DND-41 (cell line): ENCODE data around the gene PDS5A.

Source experiments
- ATAC-seq: fragments of 200-7000 bp; cut with Tn5 transposase; 3 replicates; pipeline ENCODE4 v1.9.1; 2021; ENCODE audit warnings: low read depth; ENCODE audit not compliant: insufficient read depth
- DNase-seq: peaks from one replicate; pipeline ENCODE4 v3.0.0-alpha.2; 2020
- H2AFZ ChIP-seq: 2 replicates; pipeline ENCODE4 v1.6.0; 2012; ENCODE audit warnings: low read depth, low read length
- H3K27ac ChIP-seq: 2 replicates; pipeline ENCODE4 v1.5.1; 2012; ENCODE audit warnings: low read length, inconsistent platforms
- H3K27me3 ChIP-seq: fragments of 200-600 bp; sonication (generic); 2 replicates; pipeline ENCODE4 v1.6.0; 2012; ENCODE audit warnings: low read length, mild to moderate bottlenecking, inconsistent platforms; ENCODE audit not compliant: insufficient read depth, poor library complexity
- H3K36me3 ChIP-seq: 2 replicates; pipeline ENCODE4 v1.5.1; 2012; ENCODE audit warnings: low read length, inconsistent platforms; ENCODE audit not compliant: insufficient read depth
- H3K4me1 ChIP-seq: 2 replicates; pipeline ENCODE4 v1.5.1; 2012; ENCODE audit warnings: mild to moderate bottlenecking, low read length; ENCODE audit not compliant: insufficient read depth
- H3K4me2 ChIP-seq: 2 replicates; pipeline ENCODE4 v1.6.0; 2012; ENCODE audit warnings: mild to moderate bottlenecking, moderate library complexity, low read length, inconsistent platforms; ENCODE audit not compliant: insufficient read depth
- H3K4me3 ChIP-seq, 2 experiments: fragments of 200-600 bp in 1 of 2; shearing (Covaris generic) in 1 of 2; 2 replicates each; pipeline ENCODE4 v1.5.1; 2012 to 2016; ENCODE audit warnings: inconsistent platforms in 2 of 2, low read length in 2 of 2, mild to moderate bottlenecking in 2 of 2, low read depth in 1 of 2, moderate library complexity in 1 of 2
- H3K79me2 ChIP-seq: 2 replicates; pipeline ENCODE4 v1.6.0; 2012; ENCODE audit warnings: low read length, inconsistent platforms; ENCODE audit not compliant: insufficient read depth
- H3K9ac ChIP-seq: 2 replicates; pipeline ENCODE4 v1.6.0; 2012; ENCODE audit warnings: low read depth, mild to moderate bottlenecking, inconsistent platforms, low read length, moderate library complexity
- H3K9me3 ChIP-seq: 2 replicates; pipeline ENCODE4 v1.5.1; 2012; ENCODE audit warnings: low read length, moderate library complexity, mild to moderate bottlenecking, inconsistent platforms; ENCODE audit not compliant: insufficient read depth, severe bottlenecking
- H4K20me1 ChIP-seq: 2 replicates; pipeline ENCODE4 v1.6.0; 2012; ENCODE audit warnings: low read length; ENCODE audit not compliant: insufficient read depth
- CTCF ChIP-seq: IDR thresholded peaks from 2 replicates; pipeline ENCODE4 v1.5.1; 2012; ENCODE audit warnings: borderline replicate concordance, low read length, moderate library complexity, mild to moderate bottlenecking; ENCODE audit not compliant: poor library complexity, severe bottlenecking; ENCODE audit errors: extremely low read depth
- EZH2 ChIP-seq: IDR thresholded peaks from 3 replicates; pipeline ENCODE4 v1.6.1; 2012; ENCODE audit warnings: borderline replicate concordance, low read depth, mild to moderate bottlenecking, moderate library complexity, low read length, inconsistent platforms; ENCODE audit not compliant: severe bottlenecking

Gene PDS5A

GRCh38 chr4:39928538-39928937 lies 49.2 kb downstream of the PDS5A start:
- peak; percentile 57; the same call in 1 of the 3 replicates for ATAC-seq
- Histone ChIP-seq H3K79me2 (peaks cover 90% of the 10 kb centered on the region), H2AFZ (no peak overlapping the region), H4K20me1 (peaks cover 48% of the 10 kb centered on the region), H3K27ac (no peak overlapping the region), H3K4me3 (no peak overlapping the region), H3K4me1 (no peaks in the 10 kb centered on the region), H3K4me2 (no peak overlapping the region), H3K27me3 (no peaks in the 10 kb centered on the region), H3K9ac (no peak overlapping the region), H3K9me3 (no peaks in the 10 kb centered on the region), H3K36me3 (peaks cover 63% of the 10 kb centered on the region)
- TF ChIP-seq CTCF (no peak), EZH2 (no peak)
- DNase-seq = no peak

GRCh38 chr4:39924014-39924413 lies 53.7 kb downstream of the PDS5A start:
- H3K27ac ChIP-seq = no peak overlapping the region
- no peaks in the 10 kb centered on the region for H3K4me1 ChIP-seq
- no peak for DNase-seq
- no peaks in the 10 kb centered on the region for H3K9me3 ChIP-seq
- TF ChIP-seq EZH2 (no peak), CTCF (no peak)
- peaks cover 71% of the 10 kb centered on the region for H3K79me2 ChIP-seq
- H3K27me3 ChIP-seq = no peaks in the 10 kb centered on the region
- ATAC-seq = no peak
- H3K36me3 ChIP-seq = peaks cover 86% of the 10 kb centered on the region
- peaks cover 16% of the 10 kb centered on the region; the same call in 1 of the 2 replicates for H4K20me1 ChIP-seq
- H2AFZ ChIP-seq = no peak overlapping the region
- H3K4me3 ChIP-seq = no peak overlapping the region
- no peak overlapping the region for H3K9ac ChIP-seq
- no peak overlapping the region for H3K4me2 ChIP-seq

GRCh38 chr4:39922399-39922798 lies 55.3 kb downstream of the PDS5A start:
- Histone ChIP-seq H3K4me2 (no peak overlapping the region), H3K9me3 (no peaks in the 10 kb centered on the region), H3K9ac (no peak overlapping the region), H3K4me3 (no peak overlapping the region), H3K4me1 (no peaks in the 10 kb centered on the region), H4K20me1 (peaks cover 9% of the 10 kb centered on the region; the same call in 1 of the 2 replicates), H3K27ac (no peak overlapping the region), H3K27me3 (no peaks in the 10 kb centered on the region), H2AFZ (no peak overlapping the region), H3K36me3 (peaks cover 86% of the 10 kb centered on the region), H3K79me2 (peaks cover 60% of the 10 kb centered on the region)
- ATAC-seq (no peak), DNase-seq (no peak)
- TF ChIP-seq CTCF = no peak
- no peak for TF ChIP-seq EZH2

- Histone ChIP-seq H2AFZ (no peak overlapping the region), H3K27ac (no peak overlapping the region), H3K4me2 (no peak overlapping the region), H3K79me2 (peaks cover 17% of the 10 kb centered on the region; the same call in 1 of the 2 replicates), H3K36me3 (peaks cover 89% of the 10 kb centered on the region), H3K4me3 (no peak overlapping the region), H3K4me1 (no peaks in the 10 kb centered on the region), H3K9me3 (no peaks in the 10 kb centered on the region), H4K20me1 (no peaks in the 10 kb centered on the region; the same call in 1 of the 2 replicates), H3K9ac (no peak overlapping the region), H3K27me3 (no peaks in the 10 kb centered on the region)
- no peak for TF ChIP-seq CTCF
- TF ChIP-seq EZH2 = no peak
- DNase-seq = no peak
- no peak for ATAC-seq
Measured at GRCh38 chr4:39913471-39913870, 64.2 kb downstream of the PDS5A start.
